K562 (cell line): ENCODE results near the gene HOXB6. TPM values are rescaled to one million over a fixed set of nuclear protein-coding genes. Genes with fewer than 3 reads are reported as not detected.
A peak's percentile ranks its signal among the peaks of the same experiment; 100 is the strongest.

Experiments used
- CBFA2T2 ChIP-seq: fragments of 450-650 bp; conservative IDR thresholded peaks from 2 replicates; pipeline ENCODE4 v1.6.1; 2017; ENCODE audit warnings: mild to moderate bottlenecking
- CC2D1A ChIP-seq: fragments of 450-650 bp; IDR thresholded peaks from 2 replicates; pipeline ENCODE4 v1.6.1; 2017; ENCODE audit warnings: mild to moderate bottlenecking
- CCNT2 ChIP-seq: IDR thresholded peaks from 2 replicates; pipeline ENCODE4 v1.6.1; 2011; ENCODE audit warnings: borderline replicate concordance, low read depth, mild to moderate bottlenecking, moderate library complexity, mixed read lengths, low read length; ENCODE audit not compliant: insufficient read length; ENCODE audit errors: extremely low read depth
- CEBPG ChIP-seq, 3 experiments: fragments of 200-800 bp in 1 of 3; sonication (Bioruptor generic) in 1 of 3; sonication (generic) in 1 of 3; formaldehyde crosslinking in 1 of 3; IDR thresholded peaks in 2 of 3; conservative IDR thresholded peaks in 1 of 3; 2 replicates each; pipeline versions ENCODE4 v1.6.1 to v1.8.0; 2016 to 2022; ENCODE audit warnings: missing compliant biosample characterization in 2 of 3, missing genetic modification characterization in 2 of 3, mild to moderate bottlenecking in 1 of 3, missing genetic modification reagents in 1 of 3
- DPF2 ChIP-seq: fragments of 450-650 bp; IDR thresholded peaks from 2 replicates; pipeline ENCODE4 v1.6.1; 2016
- ELF4 ChIP-seq: fragments of 450-650 bp; formaldehyde crosslinking; IDR thresholded peaks from 2 replicates; pipeline ENCODE4 v1.4.0; 2022; ENCODE audit warnings: missing genetic modification characterization
- ETV5 ChIP-seq: sonication (generic); formaldehyde crosslinking; IDR thresholded peaks from 2 replicates; pipeline ENCODE4 v1.4.0; 2020; ENCODE audit warnings: low read depth, mild to moderate bottlenecking, missing genetic modification reagents
- GABPB2 ChIP-seq: fragments of 250-450 bp; sonication (Bioruptor Pico); conservative IDR thresholded peaks from 2 replicates; pipeline ENCODE4 v1.5.1; 2021; ENCODE audit warnings: mild to moderate bottlenecking
- GTF2A2 ChIP-seq: IDR thresholded peaks from 2 replicates; pipeline ENCODE4 v1.6.1; 2016; ENCODE audit warnings: mild to moderate bottlenecking, missing genetic modification characterization, missing compliant biosample characterization
- MAFK ChIP-seq: IDR thresholded peaks from 2 replicates; pipeline ENCODE4 v1.6.1; 2011; ENCODE audit warnings: low read length, improper control_type of control experiment
- MEIS2 ChIP-seq: fragments of 450-650 bp; IDR thresholded peaks from 2 replicates; pipeline ENCODE4 v1.6.1; 2014; ENCODE audit warnings: mild to moderate bottlenecking; ENCODE audit not compliant: partially characterized antibody
- POLR2A ChIP-seq: fragments of 450-650 bp; conservative IDR thresholded peaks from 2 replicates; pipeline ENCODE4 v1.6.1; 2016
- RBM22 ChIP-seq: fragments of 200-400 bp; formaldehyde crosslinking; IDR thresholded peaks from 2 replicates; pipeline ENCODE4 v1.6.1; 2018; ENCODE audit warnings: low read length, low read depth; ENCODE audit not compliant: poor library complexity, severe bottlenecking
- RBM34 ChIP-seq: fragments of 200-400 bp; formaldehyde crosslinking; IDR thresholded peaks from 2 replicates; pipeline ENCODE4 v1.6.1; 2018; ENCODE audit warnings: low read length, borderline replicate concordance; ENCODE audit not compliant: insufficient read depth
- SRF ChIP-seq, 2 experiments: fragments of 250-450, 450-650 bp in 1 of 2; sonication (Bioruptor Pico) in 1 of 2; sonication (generic) in 1 of 2; formaldehyde crosslinking; IDR thresholded peaks; 2 replicates each; pipeline versions ENCODE4 v1.5.0 to v1.5.1; 2020 to 2022; ENCODE audit warnings: mild to moderate bottlenecking in 1 of 2, missing genetic modification reagents in 1 of 2
- ZNF644 ChIP-seq: fragments of 200-800 bp; sonication (Bioruptor generic); IDR thresholded peaks from 2 replicates; pipeline ENCODE4 v1.6.1; 2016; ENCODE audit warnings: low read depth, missing genetic modification characterization, missing compliant biosample characterization
- ZNF780A ChIP-seq: fragments of 250-450 bp; sonication (Bioruptor Pico); IDR thresholded peaks from 2 replicates; pipeline ENCODE4 v1.5.0; 2021; ENCODE audit warnings: mild to moderate bottlenecking
- polyA plus RNA-seq, 8 experiments: library from polyadenylated mRNA; depleted of rRNA in 4 of 8; stranded (reverse) in 5 of 8; unstranded in 3 of 8; fragments of >200 nt; fragmentation: Nextera tagmentation in 2 of 8; fragmentation: Illumina TruSeq in 1 of 8; extraction: Ambion mirVana in 2 of 8; extraction: Trizol in 1 of 8; gene quantifications; 2 replicates each; pipeline versions ENCODE4 v1.2.1 to v1.2.3, GENCODE V29; 2011 to 2014; ENCODE audit warnings: inconsistent platforms in 1 of 8, missing spikeins in 1 of 8
- total RNA-seq, 7 experiments: library from RNA; depleted of rRNA in 6 of 7; stranded (reverse); fragments of >200 nt in 6 of 7; fragmentation: Illumina TruSeq in 2 of 7; extraction: Trizol in 2 of 7; gene quantifications; 2 replicates each; pipeline versions ENCODE4 v1.2.1 to v1.2.3, GENCODE V29; 2011 to 2021; ENCODE audit warnings: low replicate concordance in 1 of 7
- TF ChIP-seq, protein P1 (sequence below): sonication (generic); formaldehyde crosslinking; IDR thresholded peaks from 2 replicates; pipeline ENCODE4 v1.8.0; 2022; ENCODE audit warnings: mild to moderate bottlenecking, missing genetic modification reagents, borderline replicate concordance
- TF ChIP-seq, protein P2 (sequence below), 3 experiments: fragments of 200-800 bp in 1 of 3; sonication (Bioruptor generic) in 1 of 3; sonication (generic) in 1 of 3; formaldehyde crosslinking in 1 of 3; IDR thresholded peaks; 2 replicates each; pipeline versions ENCODE4 v1.6.1 to v1.8.0; 2016 to 2022; ENCODE audit warnings: mild to moderate bottlenecking in 2 of 3, missing compliant biosample characterization in 2 of 3, missing genetic modification characterization in 2 of 3, missing genetic modification reagents in 1 of 3
- TF ChIP-seq, protein P3 (sequence below): sonication (generic); formaldehyde crosslinking; IDR thresholded peaks from 2 replicates; pipeline ENCODE4 v1.8.0; 2022; ENCODE audit warnings: mild to moderate bottlenecking, missing genetic modification reagents
- TF ChIP-seq, protein P4 (sequence below): sonication (generic); formaldehyde crosslinking; IDR thresholded peaks from 2 replicates; pipeline ENCODE4 v1.8.1; 2023; ENCODE audit warnings: mild to moderate bottlenecking, missing genetic modification reagents

HOXB6 gene
- total and polyA plus RNA-seq, 9 of the 15 experiments (the other 6 are each of a cell fraction or from before 2014, with no cell fraction given): 1.2 to 14.8 (median 4.9) TPM

DNA sequence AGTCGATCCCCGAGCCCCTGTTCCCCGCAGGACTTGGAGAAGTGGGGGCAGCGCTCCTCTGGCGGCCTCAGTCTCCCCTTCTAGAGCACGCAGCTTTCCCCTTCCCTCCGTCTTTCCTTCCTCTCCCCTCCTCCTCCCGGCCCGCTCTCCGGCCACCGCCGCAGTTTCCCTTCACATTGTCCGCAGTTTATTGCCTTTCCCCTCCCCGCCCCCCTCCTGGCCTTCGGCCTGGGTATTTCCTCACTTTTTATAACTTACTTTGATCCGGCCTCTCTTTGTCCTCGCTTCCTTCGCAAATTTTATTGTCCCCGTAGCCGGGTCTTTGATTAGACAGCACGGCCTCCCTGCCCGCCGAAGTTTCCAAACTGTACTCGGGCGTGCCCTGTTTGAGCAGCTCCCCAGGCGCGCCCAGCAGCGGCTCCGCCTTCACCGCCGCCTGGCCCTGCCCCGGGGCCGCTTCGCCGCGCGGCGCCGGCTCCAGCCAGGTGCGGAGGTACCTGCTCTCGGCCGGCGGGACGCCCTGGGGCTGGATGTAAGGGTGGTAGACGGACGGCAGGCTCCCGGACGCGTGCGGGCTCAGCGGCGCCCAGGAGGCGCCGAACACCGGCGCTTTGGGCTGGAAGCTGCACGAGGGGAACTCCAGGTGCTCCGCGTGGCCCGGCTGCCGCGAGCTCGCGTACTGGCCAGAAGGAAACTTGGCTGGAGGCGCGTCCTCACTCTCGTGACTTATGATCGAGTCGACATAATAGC is 20.9 kb upstream of the HOXB6 start (continued):
- TF ChIP-seq CEBPG (CRISPR knock-in tag; IDR thresholded peaks at IDR 0.05): no peak
- TF ChIP-seq CEBPG (tag; conservative IDR thresholded peaks at IDR 0.05 in 1 of 2, IDR thresholded peaks at IDR 0.05 in 1 of 2): no peak
- no peak for TF ChIP-seq MEIS2
- TF ChIP-seq MAFK: no peak
- no peak for TF ChIP-seq ZNF780A (CRISPR knock-in tag)
- TF ChIP-seq ELF4 (CRISPR knock-in tag): peak; percentile 56; the same call in 1 of the 2 replicates
- TF ChIP-seq, protein P1, sequence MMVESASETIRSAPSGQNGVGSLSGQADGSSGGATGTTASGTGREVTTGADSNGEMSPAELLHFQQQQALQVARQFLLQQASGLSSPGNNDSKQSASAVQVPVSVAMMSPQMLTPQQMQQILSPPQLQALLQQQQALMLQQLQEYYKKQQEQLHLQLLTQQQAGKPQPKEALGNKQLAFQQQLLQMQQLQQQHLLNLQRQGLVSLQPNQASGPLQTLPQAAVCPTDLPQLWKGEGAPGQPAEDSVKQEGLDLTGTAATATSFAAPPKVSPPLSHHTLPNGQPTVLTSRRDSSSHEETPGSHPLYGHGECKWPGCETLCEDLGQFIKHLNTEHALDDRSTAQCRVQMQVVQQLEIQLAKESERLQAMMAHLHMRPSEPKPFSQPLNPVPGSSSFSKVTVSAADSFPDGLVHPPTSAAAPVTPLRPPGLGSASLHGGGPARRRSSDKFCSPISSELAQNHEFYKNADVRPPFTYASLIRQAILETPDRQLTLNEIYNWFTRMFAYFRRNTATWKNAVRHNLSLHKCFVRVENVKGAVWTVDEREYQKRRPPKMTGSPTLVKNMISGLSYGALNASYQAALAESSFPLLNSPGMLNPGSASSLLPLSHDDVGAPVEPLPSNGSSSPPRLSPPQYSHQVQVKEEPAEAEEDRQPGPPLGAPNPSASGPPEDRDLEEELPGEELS (CRISPR knock-in tag): no peak
- TF ChIP-seq ZNF644: no peak
- peak; percentile 12; the same call in 1 of the 2 replicates for TF ChIP-seq CC2D1A
- TF ChIP-seq SRF (CRISPR knock-in tag; IDR thresholded peaks at IDR 0.05): 0 out of 4 replicates have a peak, but pooled peaks of 1 of the 2 experiments have one; percentile 22
- peak; percentile 67 for TF ChIP-seq POLR2A
- no peak for TF ChIP-seq GABPB2
- TF ChIP-seq RBM34: no peak
- peak; percentile 69 for TF ChIP-seq RBM22
- TF ChIP-seq, protein P2, sequence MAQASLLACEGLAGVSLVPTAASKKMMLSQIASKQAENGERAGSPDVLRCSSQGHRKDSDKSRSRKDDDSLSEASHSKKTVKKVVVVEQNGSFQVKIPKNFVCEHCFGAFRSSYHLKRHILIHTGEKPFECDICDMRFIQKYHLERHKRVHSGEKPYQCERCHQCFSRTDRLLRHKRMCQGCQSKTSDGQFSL (CRISPR knock-in tag; IDR thresholded peaks at IDR 0.05): 0 out of 2 replicates have a peak, but pooled peaks have one; percentile 14
- TF ChIP-seq, protein P2 (tag; IDR thresholded peaks at IDR 0.05): no peak
- TF ChIP-seq ETV5: peak; percentile 4; the same call in 1 of the 2 replicates
- no peak for TF ChIP-seq CCNT2
- no peak for TF ChIP-seq DPF2
- TF ChIP-seq, protein P3, sequence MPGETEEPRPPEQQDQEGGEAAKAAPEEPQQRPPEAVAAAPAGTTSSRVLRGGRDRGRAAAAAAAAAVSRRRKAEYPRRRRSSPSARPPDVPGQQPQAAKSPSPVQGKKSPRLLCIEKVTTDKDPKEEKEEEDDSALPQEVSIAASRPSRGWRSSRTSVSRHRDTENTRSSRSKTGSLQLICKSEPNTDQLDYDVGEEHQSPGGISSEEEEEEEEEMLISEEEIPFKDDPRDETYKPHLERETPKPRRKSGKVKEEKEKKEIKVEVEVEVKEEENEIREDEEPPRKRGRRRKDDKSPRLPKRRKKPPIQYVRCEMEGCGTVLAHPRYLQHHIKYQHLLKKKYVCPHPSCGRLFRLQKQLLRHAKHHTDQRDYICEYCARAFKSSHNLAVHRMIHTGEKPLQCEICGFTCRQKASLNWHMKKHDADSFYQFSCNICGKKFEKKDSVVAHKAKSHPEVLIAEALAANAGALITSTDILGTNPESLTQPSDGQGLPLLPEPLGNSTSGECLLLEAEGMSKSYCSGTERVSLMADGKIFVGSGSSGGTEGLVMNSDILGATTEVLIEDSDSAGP: no peak
- no peak for TF ChIP-seq CBFA2T2
- TF ChIP-seq, protein P4, sequence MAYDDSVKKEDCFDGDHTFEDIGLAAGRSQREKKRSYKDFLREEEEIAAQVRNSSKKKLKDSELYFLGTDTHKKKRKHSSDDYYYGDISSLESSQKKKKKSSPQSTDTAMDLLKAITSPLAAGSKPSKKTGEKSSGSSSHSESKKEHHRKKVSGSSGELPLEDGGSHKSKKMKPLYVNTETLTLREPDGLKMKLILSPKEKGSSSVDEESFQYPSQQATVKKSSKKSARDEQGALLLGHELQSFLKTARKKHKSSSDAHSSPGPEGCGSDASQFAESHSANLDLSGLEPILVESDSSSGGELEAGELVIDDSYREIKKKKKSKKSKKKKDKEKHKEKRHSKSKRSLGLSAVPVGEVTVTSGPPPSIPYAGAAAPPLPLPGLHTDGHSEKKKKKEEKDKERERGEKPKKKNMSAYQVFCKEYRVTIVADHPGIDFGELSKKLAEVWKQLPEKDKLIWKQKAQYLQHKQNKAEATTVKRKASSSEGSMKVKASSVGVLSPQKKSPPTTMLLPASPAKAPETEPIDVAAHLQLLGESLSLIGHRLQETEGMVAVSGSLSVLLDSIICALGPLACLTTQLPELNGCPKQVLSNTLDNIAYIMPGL (CRISPR knock-in tag): peak; percentile 85
- no peak for TF ChIP-seq GTF2A2 (tag)
